COLO668 (cell line): ENCODE results near the gene ERG28.
"Not testable (repeated sequence)": the region's sequence is repeated elsewhere in the genome, so short reads cannot be mapped to it uniquely, and the experiment has no call there.

Experiments used
- DNase-seq: peaks from one replicate; lab custom pipeline; 2025; ENCODE audit not compliant: unreplicated experiment; lab: John Stamatoyannopoulos, UW

The ERG28 gene

DNA sequence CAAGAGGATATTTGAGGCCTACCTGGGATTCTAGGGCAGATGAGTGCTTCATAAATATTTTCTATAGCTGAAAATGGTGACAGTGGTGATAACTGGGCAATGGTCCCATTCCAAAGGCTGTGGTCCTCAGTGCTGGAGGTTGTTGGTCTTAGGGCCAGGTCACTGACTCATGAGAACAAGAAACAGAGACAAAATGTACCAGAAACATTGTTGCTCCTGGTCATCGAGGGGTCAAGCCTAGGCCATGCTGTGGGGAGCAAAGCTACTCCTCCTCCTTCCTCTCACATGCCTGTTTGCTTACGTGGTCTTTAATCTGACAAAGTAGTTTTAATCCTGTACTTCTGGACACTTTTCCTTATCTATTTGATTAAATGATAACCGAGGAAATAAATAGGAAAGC lies 33.8 kb downstream of the ERG28 start:
- no peak for DNase-seq

DNA sequence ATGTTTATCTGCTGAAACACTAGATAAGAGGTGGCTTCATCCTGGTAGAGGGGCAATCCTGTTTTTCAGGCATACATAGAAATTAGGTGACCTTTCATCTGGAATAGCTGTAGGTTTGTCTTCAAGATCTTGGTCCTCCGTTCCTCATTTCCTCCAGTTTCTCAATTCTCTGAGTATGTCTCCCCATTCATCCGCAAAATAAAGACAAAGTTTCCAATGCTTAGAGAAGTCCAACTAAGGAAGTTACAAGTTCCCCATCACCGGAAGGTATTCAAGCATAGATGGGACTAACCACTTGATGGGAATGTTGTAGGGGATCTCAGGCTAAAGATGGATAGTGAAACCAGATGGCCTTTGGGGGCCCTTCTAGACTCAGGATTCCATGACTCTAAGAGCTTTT lies 34.3 kb downstream of the ERG28 start:
- DNase-seq: no peak

DNA sequence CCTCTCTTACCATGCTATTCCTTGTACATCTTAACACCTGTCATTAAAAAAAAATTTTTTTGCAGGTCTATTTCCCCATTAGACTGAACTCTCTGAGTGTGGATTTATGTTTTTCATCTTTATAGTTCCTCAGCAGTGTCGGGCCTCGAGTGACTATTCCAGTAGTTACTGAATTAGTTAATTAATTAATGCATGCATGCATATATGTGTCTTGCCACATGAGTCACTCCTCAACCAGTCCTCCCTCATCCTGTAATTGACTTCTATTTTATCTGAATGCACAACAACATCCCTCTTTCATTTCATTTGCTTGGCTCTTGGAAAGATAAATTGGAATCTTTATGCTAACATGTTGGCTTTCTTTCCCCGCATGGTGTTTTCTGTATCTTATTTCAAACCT lies 35.6 kb downstream of the ERG28 start:
- no peak for DNase-seq

DNA sequence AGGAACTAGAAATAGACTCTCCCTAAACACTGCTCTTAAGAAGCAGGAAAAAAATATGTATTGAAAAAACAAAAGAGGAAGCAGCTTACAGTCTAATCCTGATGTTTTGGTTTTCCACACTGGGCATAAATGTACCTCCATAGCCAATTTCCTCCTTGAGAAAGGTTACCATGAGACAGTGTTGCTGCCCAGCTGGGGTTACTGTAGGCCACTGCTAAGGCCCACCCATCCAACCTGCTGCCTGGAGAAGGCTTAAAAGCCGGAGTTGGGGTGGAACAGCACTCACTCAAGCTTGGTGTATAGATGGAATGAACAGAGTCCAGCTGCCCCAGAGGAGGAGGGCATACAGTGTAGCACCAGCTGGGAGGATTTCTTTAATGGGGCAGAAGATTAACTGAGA lies 41.1 kb downstream of the ERG28 start:
- no peak for DNase-seq

DNA sequence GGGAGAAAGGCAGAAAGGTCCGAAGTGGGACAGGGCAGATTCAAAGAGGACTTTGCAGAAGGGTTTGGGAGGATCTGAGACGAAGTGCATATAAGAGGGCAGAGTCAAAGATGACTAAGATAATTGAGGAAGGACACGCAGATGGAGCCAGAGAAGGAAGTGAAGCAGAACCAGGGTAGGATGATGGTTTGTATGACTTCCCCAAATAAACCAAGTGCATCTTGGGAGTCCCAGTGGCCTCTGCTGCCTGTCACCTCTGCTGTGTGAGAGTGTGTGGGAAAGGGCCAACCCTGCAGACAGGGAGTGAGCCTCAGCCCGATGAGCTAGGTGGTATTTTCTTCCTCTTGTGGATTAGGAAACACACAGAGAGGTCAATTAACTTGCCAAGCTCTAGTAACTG lies 45.5 kb downstream of the ERG28 start:
- no peak for DNase-seq

DNA sequence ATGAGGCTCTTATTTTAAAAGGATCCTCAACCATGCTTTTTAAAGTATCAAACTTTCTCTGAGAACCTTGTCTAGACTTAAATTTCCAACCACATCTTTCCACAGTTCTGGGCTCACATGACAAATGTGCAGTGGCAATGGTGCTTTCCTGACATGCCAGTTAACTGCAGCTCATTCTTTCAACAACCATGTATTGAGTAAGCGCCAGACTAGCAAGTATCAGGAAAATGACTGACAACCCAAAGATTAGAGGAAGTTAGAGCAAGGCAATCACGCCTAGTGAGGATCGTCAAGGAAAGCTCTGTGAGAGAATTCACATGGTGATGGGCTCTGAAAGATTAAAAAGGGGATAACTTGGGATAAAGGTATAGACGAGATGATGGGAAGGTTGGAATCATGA lies 46.5 kb downstream of the ERG28 start:
- no peak for DNase-seq

DNA sequence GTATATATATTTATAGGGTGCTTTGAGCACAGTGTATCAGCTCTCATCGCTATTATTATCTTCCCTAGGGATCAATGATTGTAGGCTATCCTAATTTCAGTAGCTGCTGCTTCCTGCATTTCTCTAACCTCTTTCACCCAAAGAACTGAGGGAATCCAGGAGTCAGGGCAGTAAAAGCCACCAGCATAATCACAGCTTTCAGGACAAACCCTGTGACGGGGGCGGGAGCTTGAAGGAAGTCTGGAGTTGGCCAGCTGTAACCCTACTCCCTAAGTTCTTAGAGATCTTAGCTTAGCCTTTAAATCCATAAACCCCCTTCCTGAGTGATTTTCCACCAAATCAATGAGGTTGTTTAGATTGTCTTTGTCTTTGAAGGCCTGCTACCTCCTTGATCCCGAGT lies 48.5 kb downstream of the ERG28 start:
- no peak for DNase-seq

DNA sequence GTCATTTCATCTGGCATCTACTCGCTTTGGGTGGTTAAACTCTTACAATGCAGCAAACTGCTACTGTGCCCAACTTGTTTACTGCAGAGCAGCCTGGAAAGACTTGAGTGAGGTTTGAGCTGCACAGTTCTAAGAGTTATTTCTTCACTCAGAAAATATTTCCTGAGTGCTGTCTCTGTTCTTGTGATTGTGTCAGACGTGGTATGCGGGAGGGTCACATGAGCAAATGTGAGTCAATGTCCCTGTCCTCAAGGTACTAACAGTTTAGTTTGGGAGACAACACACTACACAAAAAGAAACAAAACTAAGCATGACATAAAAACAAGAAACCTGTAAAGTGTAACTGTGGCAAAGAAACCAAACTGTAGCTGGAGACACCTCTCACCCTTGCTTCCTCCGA lies 49.8 kb downstream of the ERG28 start:
- DNase-seq: no peak

DNA sequence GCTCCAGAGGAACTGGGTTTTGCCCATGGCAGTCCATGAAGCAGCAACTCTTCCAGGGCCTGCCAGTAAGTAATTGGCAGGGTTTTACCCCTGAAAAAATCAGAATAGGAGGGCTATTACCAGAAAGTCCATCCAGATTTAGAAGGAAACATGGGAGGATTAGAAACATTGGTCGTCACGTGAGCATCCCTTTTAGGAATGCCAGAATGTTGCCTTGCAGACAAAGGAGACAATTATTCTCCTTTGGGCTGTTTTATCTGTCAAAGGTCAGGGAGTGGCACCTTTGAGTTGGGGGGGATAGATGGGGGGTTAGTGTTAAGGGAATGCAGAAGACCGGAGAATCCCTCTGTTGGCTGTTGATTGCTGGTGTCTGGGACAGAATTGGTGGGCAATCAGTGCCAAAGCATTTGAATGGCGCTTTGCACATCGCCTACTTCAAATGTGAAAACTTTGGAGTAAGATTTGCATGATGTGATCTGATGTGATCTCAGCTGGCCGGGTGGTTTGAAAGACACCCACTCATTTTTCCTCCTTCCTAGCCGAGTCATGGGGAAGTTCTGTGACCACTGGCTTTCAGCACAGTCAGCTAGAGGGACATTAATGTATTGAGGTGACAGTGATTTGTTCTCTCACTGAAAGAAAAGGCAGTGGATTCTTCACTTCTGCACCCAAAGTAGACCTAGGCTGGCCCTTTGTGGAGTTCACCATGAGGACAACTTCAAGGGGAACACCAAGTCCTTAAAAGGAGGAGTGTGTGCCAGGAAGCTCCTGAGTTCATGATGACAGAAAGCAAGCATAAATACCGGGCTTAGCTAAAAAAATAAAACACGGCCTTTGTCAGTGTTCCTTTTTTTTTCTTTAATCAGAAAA lies 50.8 kb downstream of the ERG28 start:
- no peak for DNase-seq

DNA sequence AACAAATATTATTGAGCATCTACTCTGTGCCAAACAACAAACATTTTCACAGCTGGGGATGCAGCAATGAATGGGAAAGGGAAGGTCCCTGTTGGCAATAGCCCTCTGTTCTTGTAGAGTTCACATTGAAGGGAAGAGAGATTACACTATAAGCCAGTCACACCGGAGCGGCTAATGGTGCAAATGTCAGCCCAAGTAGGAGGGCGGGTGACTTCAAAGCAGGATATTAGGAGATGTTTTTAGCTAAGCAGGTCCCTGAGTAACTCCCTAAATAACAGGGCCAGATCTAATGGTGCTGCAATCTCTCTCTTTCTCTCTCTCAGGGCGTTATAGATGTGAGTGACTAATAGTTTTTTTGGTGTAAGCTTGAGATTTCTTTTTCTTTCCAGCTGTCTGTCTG lies 51.6 kb downstream of the ERG28 start:
- DNase-seq: no peak

DNA sequence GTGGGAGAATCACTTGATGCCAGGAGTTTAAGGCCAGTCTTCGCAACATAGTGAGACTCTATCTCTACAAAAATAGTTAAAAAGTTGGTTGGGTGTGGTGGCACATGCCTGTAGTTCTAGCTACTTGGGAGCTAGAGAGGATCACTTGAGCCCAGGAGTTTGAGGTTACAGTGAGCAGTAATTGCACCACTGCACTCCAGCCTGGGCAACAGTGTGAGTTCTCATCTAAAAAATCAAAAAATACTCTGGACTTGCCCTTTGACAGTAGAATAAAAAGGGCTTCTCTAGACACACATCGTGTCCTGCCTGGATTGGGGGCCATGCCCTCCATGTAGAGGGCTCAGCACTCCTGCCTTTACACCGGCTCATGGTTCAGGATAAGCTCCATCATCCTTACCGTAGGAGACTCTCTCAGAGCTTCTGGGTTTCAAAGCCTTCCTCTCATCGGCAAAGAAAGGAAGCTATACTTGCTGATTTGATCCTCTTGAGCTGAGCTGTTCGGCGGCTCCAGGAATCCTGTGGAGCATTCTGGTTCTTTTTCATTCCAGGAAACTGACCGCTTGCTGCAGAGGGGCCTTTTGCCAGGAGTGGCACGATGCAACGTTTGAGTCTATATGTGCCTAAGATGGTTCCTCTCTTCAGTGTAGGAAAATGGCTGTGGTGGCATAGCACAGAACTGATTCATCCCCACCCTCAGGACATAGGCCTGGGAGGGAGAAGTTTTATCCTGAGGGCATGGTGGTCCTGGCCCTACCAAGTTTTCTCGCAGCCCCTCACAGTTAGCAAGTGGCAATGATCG lies 52.6 kb downstream of the ERG28 start:
- no peak for DNase-seq

DNA sequence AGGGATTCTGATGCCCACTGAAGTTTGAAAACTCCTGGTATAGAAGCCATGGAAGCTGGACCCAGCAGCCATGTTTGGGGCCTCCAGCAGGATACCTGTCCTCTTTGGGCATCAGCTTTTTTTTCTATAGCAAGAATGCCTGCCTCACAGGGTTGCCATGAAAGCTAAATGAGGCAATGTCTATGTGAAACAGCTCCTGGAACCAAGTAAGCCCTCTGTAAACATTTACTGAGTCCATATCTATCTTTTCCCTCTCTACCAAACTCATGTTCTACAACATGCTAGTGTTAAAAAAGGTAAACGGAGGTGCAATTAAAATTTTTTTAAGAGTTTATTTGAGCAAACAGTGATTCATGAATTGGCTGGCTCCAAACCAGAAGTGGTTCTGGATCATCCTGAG lies 53.6 kb downstream of the ERG28 start:
- no peak for DNase-seq

DNA sequence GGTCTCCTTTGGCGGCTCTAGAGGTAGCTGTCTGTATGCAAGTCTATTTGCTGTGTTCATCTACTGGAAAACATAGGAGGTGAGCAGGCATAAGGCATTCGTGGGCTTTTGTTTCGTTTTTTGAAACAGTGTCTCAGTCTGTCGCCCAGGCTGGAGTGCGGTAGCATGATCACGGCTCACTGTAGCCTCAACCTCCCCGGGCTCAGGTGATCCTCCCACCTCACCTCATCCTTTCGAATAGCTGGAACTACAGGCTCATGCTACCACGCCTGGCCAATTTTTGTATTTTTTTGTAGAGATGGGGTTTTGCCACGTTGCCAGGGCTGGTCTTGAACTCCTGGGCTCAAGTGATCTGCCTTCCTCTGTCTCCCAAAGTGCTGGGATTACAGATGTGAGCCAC lies 54.8 kb downstream of the ERG28 start:
- no peak for DNase-seq

DNA sequence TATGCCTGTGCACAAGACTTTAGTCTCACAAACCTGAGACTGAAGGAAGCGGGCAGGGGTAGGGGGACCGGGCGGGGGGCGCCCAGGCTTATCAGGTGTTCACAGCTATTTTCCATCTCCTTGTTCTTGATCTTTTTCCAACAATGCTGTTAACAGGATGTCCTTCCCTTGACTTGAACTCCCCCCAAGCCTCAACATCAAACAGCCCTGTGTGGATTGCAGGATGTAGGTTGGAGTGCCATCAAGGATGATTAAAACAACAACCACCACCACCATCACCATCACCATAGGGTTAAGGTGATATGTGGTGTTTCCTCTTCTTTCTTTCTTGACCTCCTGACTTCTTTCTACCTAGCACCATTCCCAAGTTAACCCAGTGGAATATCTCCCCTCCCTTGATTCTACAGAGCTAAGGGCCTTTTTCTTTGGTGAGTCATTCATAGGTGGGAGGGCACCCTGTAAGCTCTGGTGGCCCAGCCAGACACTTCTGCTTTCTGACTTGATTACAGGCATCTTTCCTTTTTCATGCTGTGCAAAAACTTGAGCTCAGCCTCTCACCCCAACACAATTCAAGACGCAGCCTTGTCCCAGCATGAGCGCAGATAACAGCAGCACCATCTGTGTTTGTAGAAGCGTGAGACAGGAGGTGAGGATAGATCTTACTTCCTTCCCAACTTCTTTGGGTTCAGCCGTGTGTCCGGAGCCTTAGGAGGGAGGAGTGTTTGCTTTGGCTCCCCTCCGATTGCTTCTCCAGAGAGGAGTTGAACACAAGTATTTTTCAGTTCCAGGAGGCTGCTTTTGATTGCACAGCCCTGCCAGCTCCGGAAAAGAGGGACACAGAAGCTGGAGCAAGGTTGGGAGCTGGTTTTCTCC lies 55.5 kb downstream of the ERG28 start:
- DNase-seq: no peak

DNA sequence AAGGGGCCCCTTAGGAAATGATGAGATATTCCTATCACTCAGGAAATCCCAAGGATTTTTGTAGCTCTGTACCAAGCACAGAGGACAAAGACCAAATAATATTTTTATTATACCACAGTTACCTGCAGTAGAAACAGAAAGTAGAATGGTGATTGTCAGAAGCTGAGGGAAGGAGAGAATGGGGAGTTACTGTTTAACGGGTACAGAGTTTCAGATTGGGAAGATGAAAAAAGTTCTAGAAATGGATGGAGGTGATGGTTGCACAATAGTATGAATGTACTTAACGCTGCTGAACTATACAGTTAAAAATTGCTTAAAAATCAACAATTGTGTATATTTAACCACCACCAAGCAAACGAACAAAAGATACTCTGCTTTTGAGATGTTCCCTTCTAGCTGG lies 58.2 kb downstream of the ERG28 start:
- DNase-seq: no peak

DNA sequence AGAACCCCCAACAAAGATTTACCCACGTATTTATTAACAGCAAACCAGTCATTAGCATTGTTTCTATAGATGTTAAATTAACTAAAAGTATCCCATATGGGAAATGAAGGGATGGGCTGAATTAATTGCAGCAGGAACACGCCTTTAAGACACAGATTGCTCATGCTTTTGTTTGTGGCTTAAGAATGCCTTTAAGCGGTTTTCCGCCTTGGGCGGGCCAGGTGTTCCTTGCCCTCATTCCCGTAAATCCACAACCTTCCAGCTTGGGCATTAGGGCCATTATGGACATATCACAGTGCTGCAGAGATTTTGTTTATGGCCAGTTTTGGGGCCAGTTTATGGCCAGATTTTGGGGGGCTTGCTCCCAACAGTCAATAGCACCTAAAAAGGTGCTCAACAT lies 59.6 kb downstream of the ERG28 start:
- not testable (repeated sequence) for DNase-seq

DNA sequence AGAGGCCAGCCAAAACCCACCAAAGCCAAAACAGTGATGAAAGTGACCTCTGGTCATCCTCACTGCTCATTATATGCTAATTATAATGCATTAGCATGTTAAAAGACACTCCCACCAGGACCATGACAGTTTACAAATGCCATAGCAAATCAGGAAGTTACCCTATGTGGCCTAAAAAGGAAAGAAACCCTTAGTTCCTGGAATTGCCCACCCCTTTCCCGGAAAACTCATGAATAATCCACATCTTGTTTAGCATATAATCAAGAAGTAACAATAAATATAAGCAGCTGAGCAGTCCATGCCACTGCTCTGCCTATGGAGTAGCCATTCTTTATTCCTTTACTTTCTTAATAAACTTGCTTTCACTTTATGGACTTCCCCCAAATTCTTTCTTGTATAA lies 60.6 kb downstream of the ERG28 start:
- not testable (repeated sequence) for DNase-seq
